HepG2 (cell line): Measurements from ENCODE around the gene KLHL12. TPM values are rescaled to one million over a fixed set of nuclear protein-coding genes. Genes with fewer than 3 reads are reported as not detected.
A peak's percentile ranks its signal among the peaks of the same experiment; 100 is the strongest.

Source experiments
- ATF7 ChIP-seq, 2 experiments: fragments of 450-650 bp in 1 of 2; sonication (generic) in 1 of 2; formaldehyde crosslinking in 1 of 2; IDR thresholded peaks; 2 replicates each; pipeline versions ENCODE4 v1.4.0 to v1.6.1; 2016 to 2020; ENCODE audit warnings: antibody characterized with exemption in 1 of 2, mild to moderate bottlenecking in 1 of 2, missing genetic modification reagents in 1 of 2
- CEBPG ChIP-seq: IDR thresholded peaks from 2 replicates; pipeline ENCODE4 v1.6.1; 2016
- CENPT ChIP-seq: sonication (generic); formaldehyde crosslinking; IDR thresholded peaks from 2 replicates; pipeline ENCODE4 v1.8.0; 2022; ENCODE audit warnings: low read depth, mild to moderate bottlenecking, moderate library complexity, missing genetic modification reagents
- HNRNPL ChIP-seq: fragments of 200-400 bp; formaldehyde crosslinking; IDR thresholded peaks from 2 replicates; pipeline ENCODE4 v1.6.1; 2017; ENCODE audit warnings: mild to moderate bottlenecking, low read depth, low read length
- IRF2 ChIP-seq: IDR thresholded peaks from 2 replicates; pipeline ENCODE4 v1.6.1; 2018; ENCODE audit warnings: missing genetic modification reagents, missing compliant biosample characterization
- MXI1 ChIP-seq: IDR thresholded peaks from 3 replicates; pipeline ENCODE4 v1.6.1; 2012; ENCODE audit warnings: low read depth, low read length, inconsistent platforms, borderline replicate concordance
- PHF8 ChIP-seq: sonication (generic); formaldehyde crosslinking; IDR thresholded peaks from 2 replicates; pipeline ENCODE4 v1.5.0; 2020; ENCODE audit warnings: missing genetic modification reagents
- POLR2A ChIP-seq, 2 experiments: IDR thresholded peaks; 2 replicates each; pipeline ENCODE4 v1.6.1; 2011; ENCODE audit warnings: low read depth in 2 of 2, low read length in 2 of 2, mild to moderate bottlenecking in 1 of 2, moderate library complexity in 1 of 2; ENCODE audit not compliant: insufficient read depth in 1 of 2
- SNAPC5 ChIP-seq: sonication (generic); formaldehyde crosslinking; IDR thresholded peaks from 2 replicates; pipeline ENCODE4 v1.8.1; 2023; ENCODE audit warnings: mild to moderate bottlenecking, missing genetic modification reagents, borderline replicate concordance
- SUZ12 ChIP-seq: fragments of 150-350 bp; IDR thresholded peaks from 2 replicates; pipeline ENCODE4 v1.6.1; 2014; ENCODE audit warnings: low read depth, low read length
- TIGD3 ChIP-seq: sonication (generic); formaldehyde crosslinking; IDR thresholded peaks from 2 replicates; pipeline ENCODE4 v1.5.1; 2020; ENCODE audit warnings: mild to moderate bottlenecking, missing genetic modification reagents, borderline replicate concordance
- ZEB1 ChIP-seq: IDR thresholded peaks from 2 replicates; pipeline ENCODE4 v1.6.1; 2012; ENCODE audit warnings: mild to moderate bottlenecking, low read depth, inconsistent platforms; ENCODE audit not compliant: insufficient replicate concordance
- ZFP62 ChIP-seq: sonication (generic); formaldehyde crosslinking; IDR thresholded peaks from 2 replicates; pipeline ENCODE4 v1.4.0; 2020; ENCODE audit warnings: missing genetic modification reagents
- ZFX ChIP-seq: sonication (generic); formaldehyde crosslinking; IDR thresholded peaks from 2 replicates; pipeline ENCODE4 v1.4.0; 2020; ENCODE audit warnings: mild to moderate bottlenecking, low read depth, missing genetic modification reagents, moderate library complexity
- ZNF574 ChIP-seq: sonication (generic); formaldehyde crosslinking; IDR thresholded peaks from 2 replicates; pipeline ENCODE4 v1.4.0; 2020; ENCODE audit warnings: missing genetic modification reagents
- ZNF670 ChIP-seq: sonication (generic); formaldehyde crosslinking; IDR thresholded peaks from 2 replicates; pipeline ENCODE4 v1.8.0; 2022; ENCODE audit warnings: mild to moderate bottlenecking, missing genetic modification reagents, borderline replicate concordance
- ZNF770 ChIP-seq: sonication (generic); formaldehyde crosslinking; IDR thresholded peaks from 2 replicates; pipeline ENCODE4 v1.5.0; 2020; ENCODE audit warnings: mild to moderate bottlenecking, missing genetic modification reagents
- polyA plus RNA-seq, 8 experiments: library from polyadenylated mRNA; depleted of rRNA in 3 of 8; stranded (reverse) in 7 of 8; unstranded in 1 of 8; fragments of >200 nt; fragmentation: Illumina TruSeq in 4 of 8; extraction: Trizol in 4 of 8; gene quantifications; 2 replicates each; pipeline versions ENCODE4 v1.2.1 to v1.2.3, GENCODE V29; 2011 to 2016; ENCODE audit warnings: low read depth in 4 of 8, missing spikeins in 1 of 8, mixed read lengths in 1 of 8; ENCODE audit not compliant: insufficient read depth in 1 of 8
- total RNA-seq, 5 experiments: library from RNA; depleted of rRNA; stranded (reverse); fragments of >200 nt; fragmentation: Illumina TruSeq; extraction: Trizol; gene quantifications; 2 replicates each; pipeline ENCODE4 v1.2.3, GENCODE V29; 2016; ENCODE audit warnings: low read depth in 1 of 5
- TF ChIP-seq, protein P1 (sequence below): sonication (generic); formaldehyde crosslinking; IDR thresholded peaks from 2 replicates; pipeline ENCODE4 v1.8.1; 2022; ENCODE audit warnings: low read depth, mild to moderate bottlenecking, missing genetic modification reagents
- TF ChIP-seq, protein P2 (sequence below): sonication (generic); formaldehyde crosslinking; IDR thresholded peaks from 2 replicates; pipeline ENCODE4 v1.4.0; 2020; ENCODE audit warnings: missing genetic modification reagents, borderline replicate concordance

The KLHL12 gene
- total and polyA plus RNA-seq, 2 of the 13 experiments (the other 11 are each of a cell fraction or from before 2014, with no cell fraction given) = 19.2 to 25.2 TPM

DNA sequence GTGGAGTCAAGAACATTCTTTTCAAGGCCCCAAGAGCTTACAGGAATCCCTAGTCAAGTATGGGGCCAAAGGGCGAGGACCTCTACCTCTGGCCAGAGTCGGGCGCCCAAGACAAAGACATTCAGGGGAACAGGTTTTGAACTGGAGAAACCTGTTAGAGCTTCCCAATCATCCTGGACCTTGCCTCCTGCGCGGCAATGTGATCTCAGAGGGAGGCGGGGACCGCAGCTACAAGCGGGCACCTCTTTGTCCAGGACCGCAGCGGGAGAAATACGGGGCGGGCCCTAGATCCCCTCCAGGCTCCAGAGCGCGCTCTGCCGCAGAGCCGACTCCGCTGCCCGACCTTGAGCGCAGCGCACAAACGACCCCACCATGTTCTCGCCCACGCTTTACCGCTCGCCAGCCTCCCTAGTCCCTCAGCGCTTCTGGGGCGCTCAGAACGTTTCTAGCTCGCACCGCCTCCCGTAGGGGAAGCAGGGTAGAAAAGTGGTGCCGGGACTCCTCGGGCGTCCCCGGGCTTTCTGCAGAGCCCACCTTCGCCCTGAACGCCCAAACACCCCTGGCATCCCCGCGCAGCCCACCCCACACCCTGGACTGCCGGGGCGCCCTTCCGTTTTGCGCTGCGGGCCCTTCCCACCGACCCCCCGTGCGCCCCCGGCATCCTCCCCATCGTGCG, 66.2 kb downstream of the KLHL12 start (continued):
- TF ChIP-seq SUZ12 = no peak
- TF ChIP-seq HNRNPL = 0 out of 2 replicates have a peak, but pooled peaks have one; percentile 37
- TF ChIP-seq POLR2A (IDR thresholded peaks at IDR 0.05; ENCODE audit: insufficient read depth in 1 of 2, low read depth in 2 of 2, low read length in 2 of 2) = peak; percentile 40 to 80; a peak in 2 of 4 replicates
- TF ChIP-seq ZNF574 = peak; percentile 69
- TF ChIP-seq CEBPG = no peak
- no peak for TF ChIP-seq ZFP62 (CRISPR knock-in tag)
- TF ChIP-seq ZNF770 = no peak
- no peak for TF ChIP-seq ZNF670
- TF ChIP-seq ATF7 (IDR thresholded peaks at IDR 0.05) = no peak
- TF ChIP-seq ATF7 (CRISPR knock-in tag; IDR thresholded peaks at IDR 0.05) = no peak
- no peak for TF ChIP-seq CENPT (CRISPR knock-in tag)
- peak; percentile 65; the same call in 1 of the 3 replicates for TF ChIP-seq MXI1
- TF ChIP-seq, protein P1, sequence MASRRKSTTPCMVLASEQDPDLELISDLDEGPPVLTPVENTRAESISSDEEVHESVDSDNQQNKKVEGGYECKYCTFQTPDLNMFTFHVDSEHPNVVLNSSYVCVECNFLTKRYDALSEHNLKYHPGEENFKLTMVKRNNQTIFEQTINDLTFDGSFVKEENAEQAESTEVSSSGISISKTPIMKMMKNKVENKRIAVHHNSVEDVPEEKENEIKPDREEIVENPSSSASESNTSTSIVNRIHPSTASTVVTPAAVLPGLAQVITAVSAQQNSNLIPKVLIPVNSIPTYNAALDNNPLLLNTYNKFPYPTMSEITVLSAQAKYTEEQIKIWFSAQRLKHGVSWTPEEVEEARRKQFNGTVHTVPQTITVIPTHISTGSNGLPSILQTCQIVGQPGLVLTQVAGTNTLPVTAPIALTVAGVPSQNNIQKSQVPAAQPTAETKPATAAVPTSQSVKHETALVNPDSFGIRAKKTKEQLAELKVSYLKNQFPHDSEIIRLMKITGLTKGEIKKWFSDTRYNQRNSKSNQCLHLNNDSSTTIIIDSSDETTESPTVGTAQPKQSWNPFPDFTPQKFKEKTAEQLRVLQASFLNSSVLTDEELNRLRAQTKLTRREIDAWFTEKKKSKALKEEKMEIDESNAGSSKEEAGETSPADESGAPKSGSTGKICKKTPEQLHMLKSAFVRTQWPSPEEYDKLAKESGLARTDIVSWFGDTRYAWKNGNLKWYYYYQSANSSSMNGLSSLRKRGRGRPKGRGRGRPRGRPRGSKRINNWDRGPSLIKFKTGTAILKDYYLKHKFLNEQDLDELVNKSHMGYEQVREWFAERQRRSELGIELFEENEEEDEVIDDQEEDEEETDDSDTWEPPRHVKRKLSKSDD (CRISPR knock-in tag) = no peak
- TF ChIP-seq IRF2 (CRISPR knock-in tag) = no peak
- peak; percentile 22 for TF ChIP-seq ZFX (CRISPR knock-in tag)
- TF ChIP-seq PHF8 (CRISPR knock-in tag) = peak; percentile 70
- TF ChIP-seq, protein P2, sequence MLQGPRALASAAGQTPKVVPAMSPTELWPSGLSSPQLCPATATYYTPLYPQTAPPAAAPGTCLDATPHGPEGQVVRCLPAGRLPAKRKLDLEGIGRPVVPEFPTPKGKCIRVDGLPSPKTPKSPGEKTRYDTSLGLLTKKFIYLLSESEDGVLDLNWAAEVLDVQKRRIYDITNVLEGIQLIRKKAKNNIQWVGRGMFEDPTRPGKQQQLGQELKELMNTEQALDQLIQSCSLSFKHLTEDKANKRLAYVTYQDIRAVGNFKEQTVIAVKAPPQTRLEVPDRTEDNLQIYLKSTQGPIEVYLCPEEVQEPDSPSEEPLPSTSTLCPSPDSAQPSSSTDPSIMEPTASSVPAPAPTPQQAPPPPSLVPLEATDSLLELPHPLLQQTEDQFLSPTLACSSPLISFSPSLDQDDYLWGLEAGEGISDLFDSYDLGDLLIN (CRISPR knock-in tag) = no peak
- no peak for TF ChIP-seq ZEB1
- no peak for TF ChIP-seq SNAPC5
- no peak; the same call in 1 of the 2 replicates for TF ChIP-seq TIGD3 (CRISPR knock-in tag)
